Colon (tissue), 2 donors: Measurements from ENCODE around the gene SLC9A9.

Source experiments
- FAIRE-seq: peaks from 2 replicates; lab custom pipeline; 2012; peaks lifted over from hg19 to GRCh38; lab: Jason Lieb, UNC
- donor health status: control.
- donor health status: control.

Gene SLC9A9

GRCh38 chr3:143241481-143241951 is 606.8 kb downstream of the SLC9A9 start:
- FAIRE-seq = no peak

- no peak for FAIRE-seq
Measured at GRCh38 chr3:143240886-143241285, 607.4 kb downstream of the SLC9A9 start.

- FAIRE-seq = no peak
Measured at GRCh38 chr3:143239031-143239430, 609.2 kb downstream of the SLC9A9 start.

- no peak for FAIRE-seq
Measured at GRCh38 chr3:143237077-143237627, 611.1 kb downstream of the SLC9A9 start.

GRCh38 chr3:143236226-143236964 is 611.9 kb downstream of the SLC9A9 start:
- no peak for FAIRE-seq

GRCh38 chr3:143235614-143236204 is 612.6 kb downstream of the SLC9A9 start:
- no peak for FAIRE-seq

- no peak for FAIRE-seq
Measured at GRCh38 chr3:143234526-143234925, 613.7 kb downstream of the SLC9A9 start.

GRCh38 chr3:143232981-143233380 is 615.3 kb downstream of the SLC9A9 start:
- no peak for FAIRE-seq

- FAIRE-seq = no peak
Measured at GRCh38 chr3:143228405-143228804, 619.9 kb downstream of the SLC9A9 start.

GRCh38 chr3:143226678-143227291 is 621.5 kb downstream of the SLC9A9 start:
- no peak for FAIRE-seq

GRCh38 chr3:143224716-143225115 is 623.6 kb downstream of the SLC9A9 start:
- FAIRE-seq = no peak

GRCh38 chr3:143222981-143223380 is 625.3 kb downstream of the SLC9A9 start:
- no peak for FAIRE-seq

- FAIRE-seq = no peak
Measured at GRCh38 chr3:143222505-143222904, 625.8 kb downstream of the SLC9A9 start.

- FAIRE-seq = no peak
Measured at GRCh38 chr3:143221446-143221845, 626.8 kb downstream of the SLC9A9 start.

GRCh38 chr3:143220741-143221140 is 627.5 kb downstream of the SLC9A9 start:
- no peak for FAIRE-seq

GRCh38 chr3:143218166-143218835 is 630.0 kb downstream of the SLC9A9 start:
- no peak for FAIRE-seq

GRCh38 chr3:143217283-143217682 is 631.0 kb downstream of the SLC9A9 start:
- FAIRE-seq = no peak

GRCh38 chr3:143216709-143217182 is 631.5 kb downstream of the SLC9A9 start:
- FAIRE-seq = no peak
